Dermis microvascular lymphatic vessel endothelial cell (primary cell): ENCODE data around the gene ATG7. TPM values are rescaled to one million over a fixed set of nuclear protein-coding genes. Genes with fewer than 3 reads are reported as not detected.
"Not testable (repeated sequence)": the region's sequence is repeated elsewhere in the genome, so short reads cannot be mapped to it uniquely, and the experiment has no call there.

Experiments
- DNase-seq, 2 donors: peaks; one replicate each; pipeline versions ENCODE4 v3.0.0 to v3.0.0-alpha.2; 2010; ENCODE audit warnings: low read depth in 2 of 2
- total RNA-seq: library from RNA; depleted of rRNA; stranded (reverse); fragments of >200 nt; gene quantifications from 2 replicates; pipeline ENCODE4 v1.2.1, GENCODE V29; 2014

Gene ATG7
- total RNA-seq, 1 donor from 2014 or later: 28.0 TPM

DNA sequence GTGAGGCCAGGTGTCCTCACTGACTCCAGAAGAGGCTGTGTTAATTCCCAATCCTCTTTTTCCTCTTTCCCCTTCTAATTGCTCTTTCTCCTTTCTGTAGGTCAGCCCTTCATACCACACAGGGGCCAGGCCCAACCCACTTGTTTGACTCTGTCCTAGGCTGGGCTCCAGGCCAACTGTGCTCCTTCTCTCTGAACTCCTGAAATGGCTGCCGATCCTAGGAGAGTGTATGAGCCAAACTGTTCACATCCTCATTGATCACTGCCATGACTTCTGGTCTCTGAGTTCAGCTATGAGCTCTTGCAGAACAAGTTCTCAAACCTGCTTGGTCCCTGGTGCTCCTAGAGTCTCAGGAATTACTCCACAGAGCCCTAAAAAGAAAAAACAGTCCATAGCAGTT is 226.4 kb downstream of the ATG7 start:
- DNase-seq: peak in 1 of 2 donors; percentile 74

DNA sequence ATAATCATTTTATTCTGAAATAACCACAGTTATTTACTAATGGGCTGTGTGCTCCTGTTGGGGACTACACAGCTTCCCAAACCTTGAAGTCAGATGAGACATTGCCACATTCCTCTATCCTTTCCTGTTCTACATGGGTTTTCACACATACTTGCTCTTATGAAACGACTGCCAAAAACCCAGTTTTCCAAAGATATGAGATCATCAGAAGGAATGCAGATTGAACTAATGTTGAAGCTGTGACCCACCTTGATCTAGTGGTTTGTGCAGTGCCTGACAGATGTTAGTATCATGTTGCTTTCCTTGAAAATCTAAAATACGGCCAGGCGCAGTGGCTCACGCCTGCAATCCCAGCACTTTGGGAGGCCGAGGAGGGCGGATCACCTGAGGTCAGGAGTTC is 226.9 kb downstream of the ATG7 start:
- DNase-seq: peak in 1 of 2 donors; percentile 61

DNA sequence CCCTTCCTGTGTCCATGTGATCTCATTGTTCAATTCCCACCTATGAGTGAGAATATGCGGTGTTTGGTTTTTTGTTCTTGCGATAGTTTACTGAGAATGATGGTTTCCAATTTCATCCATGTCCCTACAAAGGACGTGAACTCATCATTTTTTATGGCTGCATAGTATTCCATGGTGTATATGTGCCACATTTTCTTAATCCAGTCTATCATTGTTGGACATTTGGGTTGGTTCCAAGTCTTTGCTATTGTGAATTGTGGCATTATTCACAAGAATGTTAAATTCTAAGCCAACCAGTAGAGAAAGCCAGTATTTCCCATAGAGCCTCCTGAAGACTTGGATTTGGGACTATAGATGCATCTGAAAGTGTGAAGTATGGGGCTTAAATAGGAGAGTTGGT is 230.2 kb downstream of the ATG7 start:
- DNase-seq: not testable (repeated sequence)

DNA sequence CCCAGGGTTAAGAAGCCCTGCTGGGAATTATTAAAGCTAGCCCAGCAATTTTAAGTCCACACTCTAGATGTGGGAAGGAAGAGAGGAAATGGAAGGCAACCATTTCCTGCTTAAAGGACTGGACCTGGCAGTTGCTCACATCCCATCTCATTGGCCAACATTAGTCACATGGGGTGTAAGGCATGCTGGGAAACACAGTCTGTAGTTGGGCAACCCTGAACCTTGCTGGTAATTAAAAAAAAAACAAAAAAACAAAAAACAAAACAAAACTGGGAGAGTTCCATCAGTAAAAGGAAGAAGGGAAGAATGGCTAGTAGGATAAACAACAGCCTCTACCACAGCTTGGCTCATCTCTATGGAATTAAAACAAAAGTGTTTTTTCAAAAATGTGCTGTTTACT is 235.5 kb downstream of the ATG7 start:
- no peak for DNase-seq

DNA sequence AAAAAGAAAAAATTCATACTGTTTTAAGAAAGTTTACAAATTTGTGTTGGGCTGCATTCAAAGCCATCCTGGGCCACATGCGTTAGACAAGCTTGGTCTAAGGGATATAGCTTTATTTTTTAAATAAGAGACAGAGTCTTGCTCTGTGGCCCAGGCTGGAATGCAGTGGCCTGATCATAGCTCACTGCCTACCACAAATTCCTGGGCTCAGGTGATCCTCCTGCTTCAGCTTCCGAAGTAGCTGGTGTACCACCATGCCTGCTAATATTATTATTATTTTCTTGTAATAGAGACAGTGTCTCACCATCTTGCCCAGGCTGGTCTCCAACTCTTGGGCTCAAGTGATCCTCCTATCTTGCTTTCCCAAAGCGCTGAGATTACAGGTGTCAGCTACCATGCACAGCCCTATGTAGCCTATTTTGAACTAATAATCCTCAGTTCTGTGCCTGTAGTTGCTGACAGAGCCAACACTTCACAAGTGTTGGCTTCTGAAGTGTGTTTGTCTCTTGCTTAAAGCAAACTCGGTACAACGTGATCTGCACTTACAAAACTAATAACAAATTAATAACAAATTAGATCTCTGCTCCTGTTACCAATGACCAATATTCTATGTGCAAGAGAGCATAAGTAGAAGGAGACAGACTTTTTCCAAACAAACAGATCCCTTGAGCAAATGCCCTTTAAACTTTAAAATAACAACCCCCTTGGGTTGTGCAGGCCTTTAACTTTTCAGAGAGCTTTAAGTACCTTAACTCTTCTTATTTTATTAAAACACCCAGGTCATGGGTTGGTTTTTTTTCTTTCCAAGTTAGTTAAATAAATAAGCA is 236.4 kb downstream of the ATG7 start:
- no peak for DNase-seq

DNA sequence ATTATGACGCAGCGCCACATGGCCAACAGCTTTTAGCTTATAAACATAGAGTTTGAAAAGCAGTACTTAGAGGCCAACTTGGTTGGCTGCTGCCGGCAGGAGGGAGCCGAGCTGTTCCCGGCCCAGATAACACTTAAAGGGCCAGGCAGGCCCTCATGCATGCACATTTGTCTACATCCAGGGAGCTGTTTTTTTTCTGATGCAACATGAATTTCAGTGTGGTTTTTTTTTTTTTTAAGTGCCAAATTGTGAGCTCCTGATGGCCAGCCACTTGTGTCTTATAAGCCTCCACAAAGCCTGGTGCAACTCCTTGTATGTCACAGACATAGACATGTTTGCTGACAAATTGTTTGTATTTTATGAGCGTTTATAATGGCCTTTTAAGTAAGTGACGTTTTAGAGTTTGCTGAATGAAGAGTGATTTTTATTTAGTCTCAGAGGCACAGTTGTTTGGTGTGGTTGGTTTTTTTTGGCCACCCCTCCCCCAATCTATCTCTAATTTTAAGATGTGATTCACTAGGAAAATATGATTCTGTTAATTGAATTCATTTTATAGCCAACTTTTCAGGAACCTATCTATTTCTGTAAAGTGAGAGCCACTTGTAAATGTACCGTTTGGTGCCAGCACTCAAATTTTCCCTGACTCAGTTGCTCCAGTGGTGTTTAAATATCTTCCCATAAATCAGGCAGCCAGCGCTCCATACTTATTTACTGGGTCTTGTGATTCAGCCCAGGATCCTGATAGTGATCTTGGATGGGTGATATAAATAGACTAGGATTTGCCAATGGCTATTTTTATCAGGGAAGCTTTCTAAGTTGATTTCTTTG is 237.2 kb downstream of the ATG7 start:
- peak in 1 of 2 donors; percentile 86 for DNase-seq

DNA sequence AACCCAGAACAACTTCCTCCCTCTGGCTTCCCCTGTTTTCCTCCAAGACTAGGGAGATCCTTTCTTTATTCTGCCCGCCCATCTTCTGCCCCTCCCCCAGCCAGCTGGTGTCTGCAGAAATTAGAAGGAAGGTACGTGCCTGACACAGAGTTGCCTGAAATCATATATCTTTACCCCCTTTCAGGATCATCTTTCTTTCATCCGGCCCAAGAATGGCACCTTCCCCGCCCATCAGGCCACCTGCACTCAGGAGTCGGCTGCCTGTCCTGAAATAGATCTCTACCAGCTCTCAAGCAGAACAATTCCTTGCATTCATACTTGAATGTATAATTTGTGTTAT is 237.8 kb downstream of the ATG7 start:
- no peak for DNase-seq

DNA sequence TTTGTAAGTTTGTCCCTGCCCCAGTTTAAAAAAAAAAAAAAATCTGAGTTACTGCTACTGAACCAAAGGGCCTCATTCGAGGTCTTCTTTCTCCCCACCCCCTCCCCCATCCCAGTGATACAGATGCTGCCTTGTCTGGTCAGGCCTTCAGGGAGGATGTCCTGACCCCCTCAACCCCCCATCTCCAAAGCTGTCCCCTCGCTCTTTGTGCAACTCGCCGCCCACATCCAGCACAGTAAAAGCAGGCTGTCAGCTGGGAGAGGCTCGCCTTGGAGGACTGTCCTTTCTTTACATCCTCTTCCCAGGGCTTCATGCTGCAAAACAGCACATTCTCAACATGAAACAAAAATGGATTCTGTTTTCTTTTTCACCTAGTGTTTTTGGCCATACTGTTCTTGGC is 238.2 kb downstream of the ATG7 start:
- no peak for DNase-seq

DNA sequence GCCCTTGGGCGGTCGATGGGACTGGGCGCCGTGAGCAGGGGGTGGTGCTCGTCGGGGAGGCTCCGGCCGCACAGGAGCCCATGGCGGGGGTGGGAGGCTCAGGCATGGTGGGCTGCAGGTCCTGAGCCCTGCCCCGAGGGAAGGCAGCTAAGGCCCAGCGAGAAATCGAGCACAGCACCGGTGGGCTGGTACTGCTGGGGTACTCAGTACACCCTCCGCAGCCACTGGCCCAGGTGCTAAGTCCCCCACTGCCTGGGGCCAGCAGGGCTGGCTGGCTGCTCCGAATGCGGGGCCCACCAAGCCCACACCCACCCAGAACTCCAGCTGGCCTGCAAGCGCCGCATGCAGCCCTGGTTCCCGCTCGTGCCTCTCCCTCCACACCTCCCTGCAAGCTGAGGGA is 239.4 kb downstream of the ATG7 start:
- not testable (repeated sequence) for DNase-seq

DNA sequence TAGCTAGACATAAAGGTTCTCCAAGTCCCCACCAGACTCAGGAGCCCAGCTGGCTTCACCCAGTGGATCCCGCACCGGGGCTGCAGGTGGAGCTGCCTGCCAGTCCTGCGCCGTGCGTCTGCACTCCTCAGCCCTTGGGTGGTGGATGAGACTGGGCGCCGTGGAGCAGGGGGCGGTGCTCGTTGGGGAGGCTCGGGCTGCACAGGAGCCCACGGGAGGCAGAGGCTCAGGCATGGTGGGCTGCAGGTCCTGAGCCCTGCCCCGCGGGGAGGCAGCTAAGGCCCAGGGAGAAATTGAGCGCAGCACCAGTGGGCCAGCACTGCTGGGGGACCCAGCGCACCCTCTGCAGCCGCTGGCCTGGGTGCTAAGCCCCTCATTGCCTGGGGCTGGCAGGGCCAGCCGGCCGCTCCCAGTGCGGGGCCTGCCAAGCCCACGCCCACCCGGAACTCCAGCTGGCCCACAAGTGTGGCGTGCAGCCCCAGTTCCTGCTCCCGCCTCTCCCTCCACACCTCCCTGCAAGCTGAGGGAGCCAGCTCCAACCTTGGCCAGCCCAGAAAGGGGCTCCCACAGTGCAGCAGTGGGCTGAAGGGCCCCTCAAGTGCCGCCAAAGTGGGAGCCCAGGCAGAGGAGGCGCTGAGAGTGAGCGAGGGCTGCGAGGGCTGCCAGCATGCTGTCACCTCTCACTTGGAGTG is 241.1 kb downstream of the ATG7 start:
- not testable (repeated sequence) for DNase-seq

DNA sequence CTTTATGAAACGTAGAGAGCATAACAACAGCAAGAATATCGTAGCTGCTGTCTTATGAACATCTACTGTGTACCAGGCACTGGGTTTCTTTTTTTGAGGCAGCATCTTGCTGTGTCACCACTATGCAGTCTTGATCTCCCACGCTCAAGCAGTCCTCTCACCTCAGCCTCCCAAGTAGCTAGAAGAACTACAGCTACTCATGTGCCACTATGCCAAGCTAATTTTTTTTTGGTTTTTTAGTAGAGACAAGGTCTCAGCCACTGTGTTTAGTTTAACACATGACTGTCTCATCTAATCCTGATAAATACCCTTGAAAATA is 241.6 kb downstream of the ATG7 start:
- DNase-seq: no peak

DNA sequence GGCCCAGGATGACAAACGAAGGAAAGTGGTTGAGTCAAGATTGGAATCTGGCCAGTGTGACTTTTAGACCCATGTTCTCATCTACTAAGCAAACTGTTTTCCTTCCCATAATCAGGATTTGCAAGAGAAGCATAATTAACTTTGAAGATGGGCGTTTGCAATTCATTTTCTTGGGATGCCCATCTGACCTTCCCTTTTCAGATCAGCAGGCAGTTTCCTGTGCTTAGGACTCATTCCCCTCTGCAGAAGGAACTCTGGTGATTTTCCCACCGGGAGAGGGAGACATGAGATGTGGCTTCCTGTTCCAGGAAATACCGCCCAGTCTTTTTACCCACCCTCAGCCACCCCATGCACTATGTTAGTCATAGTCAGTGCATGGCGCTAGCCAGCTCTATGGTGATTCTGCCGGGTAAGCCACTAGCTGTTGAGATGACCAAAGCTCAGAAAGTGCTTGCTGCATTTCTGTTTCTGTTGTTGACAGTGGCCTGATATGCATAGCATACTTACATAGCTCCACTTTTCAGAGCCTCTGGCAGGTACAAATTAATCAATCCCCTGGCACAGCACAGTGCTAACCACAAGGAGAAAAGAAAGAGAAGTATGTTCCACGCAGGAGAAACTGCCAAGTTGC is 242.1 kb downstream of the ATG7 start:
- peak; percentile 75 to 96 for DNase-seq

DNA sequence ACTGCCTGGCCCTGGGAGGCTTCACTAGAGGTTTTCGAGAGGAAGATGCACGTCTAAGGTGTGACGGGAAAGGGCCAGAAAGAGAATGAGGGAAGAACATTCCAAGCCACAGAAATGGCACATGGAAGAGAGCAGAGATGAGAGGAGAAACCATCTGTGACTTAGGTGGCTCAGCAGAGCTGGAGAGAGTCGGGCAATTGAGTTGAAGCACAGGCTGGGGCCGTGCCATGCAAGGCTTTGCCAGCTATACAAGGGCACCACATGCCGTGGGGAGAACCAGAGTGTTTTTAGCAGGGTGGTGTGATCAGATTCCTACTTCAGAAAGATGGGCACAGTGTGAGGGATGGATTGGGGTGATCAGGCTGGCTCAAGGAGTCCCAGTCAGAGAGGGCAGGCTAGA is 245.4 kb downstream of the ATG7 start:
- no peak for DNase-seq

DNA sequence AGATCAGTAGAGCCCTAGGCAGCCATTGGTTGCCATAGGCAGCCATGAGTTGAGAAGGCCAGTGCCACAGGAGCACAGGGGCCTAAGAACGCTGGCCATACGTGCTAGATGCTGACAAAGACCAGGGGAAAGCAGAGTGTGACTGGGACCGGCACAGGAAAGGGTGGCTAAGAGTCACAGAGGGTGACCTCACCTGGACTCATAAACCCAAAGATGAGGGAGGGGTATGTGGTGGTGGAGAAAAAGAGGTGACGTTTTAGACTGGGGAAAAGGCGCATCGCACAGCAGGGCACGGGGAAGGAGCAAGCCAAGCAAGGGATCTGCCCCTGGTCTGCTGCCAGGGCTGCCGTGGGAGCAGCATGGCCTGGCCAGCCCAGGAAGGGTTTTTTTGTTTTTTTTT is 249.0 kb downstream of the ATG7 start:
- no peak for DNase-seq

DNA sequence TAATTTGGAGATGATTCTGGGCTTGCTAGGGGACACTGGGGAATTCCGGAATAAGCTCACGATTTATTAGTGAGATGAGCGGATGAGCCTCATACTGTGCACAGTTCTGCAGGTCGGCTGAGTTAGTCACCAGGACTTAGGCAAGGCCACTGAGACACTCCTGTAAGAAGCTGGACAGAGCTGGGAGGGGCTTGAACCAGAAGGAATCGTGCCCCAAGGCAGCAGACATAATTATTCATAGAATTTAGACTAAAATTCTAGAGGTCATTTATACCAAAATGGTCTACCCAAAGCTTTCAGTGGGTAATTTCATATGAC is 250.2 kb downstream of the ATG7 start:
- no peak for DNase-seq

DNA sequence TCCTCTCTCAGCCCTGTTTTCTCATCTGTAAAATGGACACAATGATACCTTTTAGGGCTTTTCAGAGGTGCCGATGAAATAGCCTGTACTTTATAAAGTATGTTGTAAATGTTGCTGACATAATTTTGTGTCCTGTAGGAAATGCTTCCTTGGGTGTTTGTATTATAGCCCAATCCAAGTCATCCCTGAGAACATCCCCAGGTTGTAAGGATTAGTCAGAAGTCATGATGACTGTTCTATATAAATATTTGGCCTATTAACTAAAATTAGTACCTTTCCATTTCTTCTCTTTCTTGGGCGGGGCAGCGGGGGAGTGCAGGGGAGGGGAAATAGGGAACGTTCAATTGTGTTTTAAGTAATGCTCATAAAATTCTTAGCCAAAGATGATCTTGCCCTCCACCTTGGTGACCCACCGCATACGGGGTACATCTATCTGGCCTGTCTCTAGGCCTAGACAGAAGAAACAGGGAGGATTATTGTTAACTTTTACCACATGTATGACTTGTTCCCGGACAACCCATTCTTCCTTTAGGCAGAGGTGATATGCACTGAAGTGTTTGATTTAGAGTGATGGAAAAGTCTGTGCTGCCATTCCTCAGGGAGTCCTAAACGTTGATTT is 250.9 kb downstream of the ATG7 start:
- DNase-seq: no peak

DNA sequence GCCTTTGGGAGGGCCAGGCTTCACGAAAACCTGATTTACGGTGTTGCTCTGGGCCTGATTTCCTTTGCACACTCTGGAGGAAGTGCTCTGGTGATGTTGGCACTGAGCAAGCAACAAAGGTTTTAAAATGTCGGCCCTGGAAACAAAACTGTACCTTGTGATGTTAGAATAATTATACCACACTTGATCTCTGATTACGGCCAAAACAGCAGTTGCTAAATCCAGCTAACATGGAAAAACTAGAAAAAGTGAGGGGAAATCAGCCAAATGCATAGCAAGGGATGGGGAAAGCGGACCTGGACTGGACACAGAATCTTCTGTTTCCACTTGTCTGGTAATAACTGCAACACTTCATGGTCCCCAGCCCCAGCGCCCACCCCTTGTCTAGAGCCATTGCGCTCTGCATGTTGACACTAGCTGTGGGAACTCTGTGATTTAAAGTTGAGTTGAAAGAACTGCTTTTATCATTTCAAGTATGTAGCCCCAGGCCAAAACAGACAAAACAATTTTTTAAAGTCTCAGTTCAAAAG is 251.4 kb downstream of the ATG7 start:
- peak; percentile 75 to 79 for DNase-seq

DNA sequence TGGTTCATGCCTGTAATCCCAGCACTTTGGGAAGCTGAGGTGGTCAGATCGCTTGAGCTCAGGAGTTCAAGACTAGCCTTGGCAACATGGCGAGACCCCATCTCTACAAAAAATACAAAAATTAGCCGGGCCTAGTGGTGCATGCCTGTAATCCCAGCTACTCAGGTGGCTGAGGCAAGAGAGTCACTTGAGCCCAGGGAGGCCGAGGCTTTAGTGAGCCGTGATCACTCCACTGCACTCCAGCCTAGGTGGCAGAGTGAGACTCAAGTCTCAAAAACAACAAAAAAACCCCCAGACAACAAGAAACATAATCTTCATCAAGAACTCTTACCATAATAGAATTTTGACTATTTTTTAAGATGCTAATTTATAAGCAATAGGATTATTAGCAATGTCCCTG is 253.9 kb downstream of the ATG7 start:
- not testable (repeated sequence) for DNase-seq

DNA sequence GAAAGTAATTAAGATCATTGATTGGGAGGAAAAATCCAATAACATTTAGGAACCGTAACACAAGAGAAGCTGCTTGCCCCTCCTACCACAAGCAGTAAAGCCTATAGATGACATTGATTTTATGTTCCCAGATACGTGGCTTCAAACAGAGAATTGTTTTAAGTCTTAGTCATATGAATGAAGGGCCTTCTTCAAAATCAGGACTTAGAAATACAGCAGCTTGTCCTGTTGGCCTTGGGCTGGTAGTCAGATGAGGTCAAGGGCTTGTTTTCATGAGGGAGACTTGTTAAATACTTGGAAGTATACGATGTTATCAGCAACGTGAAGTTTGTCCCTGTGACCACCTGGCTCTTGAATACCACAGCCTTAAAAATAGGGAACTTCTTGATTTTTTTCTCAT is 257.1 kb downstream of the ATG7 start:
- no peak for DNase-seq

DNA sequence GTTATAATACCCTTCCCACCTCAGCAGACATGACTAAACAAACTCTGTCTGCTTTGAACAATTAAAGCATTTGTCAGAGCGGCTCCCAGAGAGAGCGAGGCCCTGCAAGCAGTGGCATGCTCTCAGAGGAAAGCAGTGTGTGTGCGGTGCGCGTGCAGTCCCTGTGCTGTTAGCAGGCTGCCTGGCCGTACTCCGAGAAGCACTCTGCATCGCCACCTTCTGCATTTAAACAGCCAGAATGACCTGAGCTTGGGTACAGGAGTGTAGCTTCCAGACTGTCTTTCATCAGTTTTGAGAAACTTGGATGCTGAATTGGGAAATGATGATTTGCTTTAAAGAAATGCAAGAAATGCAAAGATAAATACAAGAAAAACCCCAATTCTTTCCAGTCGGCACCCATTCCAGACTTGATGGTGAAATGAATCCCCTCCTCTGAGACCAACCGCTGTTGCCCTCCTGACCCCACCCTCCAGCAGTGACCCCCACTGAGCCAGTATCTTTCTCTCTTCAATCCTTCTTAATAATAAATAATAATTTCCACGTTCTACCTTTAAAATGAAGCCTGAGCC is 258.0 kb downstream of the ATG7 start:
- no peak for DNase-seq

DNA sequence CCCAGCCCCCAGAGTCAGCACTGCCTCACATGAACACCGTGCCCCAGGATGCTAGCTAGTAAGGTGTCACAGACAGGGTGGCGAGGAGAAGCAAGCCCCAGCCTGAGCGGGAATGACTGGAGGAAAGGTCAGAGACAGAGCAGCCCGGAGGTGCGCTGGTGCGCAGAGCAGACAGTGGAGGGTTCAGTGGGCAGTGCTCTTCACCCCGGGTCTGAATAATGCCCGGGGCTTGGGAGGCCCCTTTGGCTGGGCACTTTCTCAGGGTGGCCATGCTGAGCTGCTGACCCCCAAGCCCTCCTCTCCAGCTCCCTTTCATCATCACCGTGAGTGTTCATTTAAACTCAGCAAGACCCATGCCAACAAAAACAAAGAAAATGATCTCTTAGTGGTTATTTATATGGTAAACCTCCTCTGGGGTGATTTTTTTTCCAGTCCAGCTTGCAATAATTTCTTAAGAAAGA is 260.8 kb downstream of the ATG7 start:
- DNase-seq: peak in 1 of 2 donors; percentile 60
